GM12878 (cell line): ENCODE measurements around the gene RSPH1. TPM values are rescaled to one million over a fixed set of nuclear protein-coding genes. Genes with fewer than 3 reads are reported as not detected.

Source experiments
- ATAC-seq: fragments of 200-7000 bp; cut with Tn5 transposase; 3 replicates; pipeline ENCODE4 v1.9.1; 2020; ENCODE audit warnings: mild to moderate bottlenecking, moderate library complexity
- BruUV-seq: library from RNA; stranded (reverse); fragments of 400-500 nt; replicated peaks from 2 replicates; lab custom pipeline; 2021; lab: Mats Ljungman, UMichigan
- CTCF ChIA-PET: fragments of 300-600 bp; sonication (Branson Sonifier 250); formaldehyde crosslinking; extraction: SDS; loops from one replicate; lab custom pipeline; 2021; ENCODE audit warnings: inconsistent platforms; lab: Yijun Ruan, JAX
- POLR2A ChIA-PET: fragments of 350-600 bp; formaldehyde crosslinking; extraction: SDS; loops from one replicate; lab custom pipeline; 2021; ENCODE audit warnings: inconsistent platforms; lab: Charles Lee
- RAD21 ChIA-PET: fragments of 300-600 bp; sonication (Branson Sonifier 250); formaldehyde crosslinking; loops from one replicate; lab custom pipeline; 2023; ENCODE audit warnings: antibody characterized with exemption; ENCODE audit not compliant: unreplicated experiment; lab: Charles Lee
- SMC1A ChIA-PET: fragments of 300-600 bp; sonication (Branson Sonifier 250); formaldehyde crosslinking; loops from one replicate; lab custom pipeline; 2023; ENCODE audit not compliant: unreplicated experiment, uncharacterized antibody; lab: Charles Lee
- DNase-seq: peaks from one replicate; pipeline ENCODE4 v3.0.0-alpha.2; 2011; ENCODE audit warnings: low read depth, low spot score
- FAIRE-seq: peaks from 3 replicates; lab custom pipeline; 2011; peaks lifted over from hg19 to GRCh38; lab: Jason Lieb, UNC
- H2AFZ ChIP-seq: 2 replicates; pipeline ENCODE4 v1.6.0; 2011; ENCODE audit warnings: low read depth, low read length, control low read depth; ENCODE audit not compliant: control insufficient read depth
- H3K27ac ChIP-seq: 2 replicates; pipeline ENCODE4 v1.5.1; 2011; ENCODE audit warnings: control low read depth; ENCODE audit not compliant: control insufficient read depth, insufficient read depth
- H3K27me3 ChIP-seq, 2 experiments: replicated peaks in 1 of 2; 2 replicates each; pipeline versions ENCODE4 v1.6.0 to v1.6.1; 2011; ENCODE audit warnings: low read length in 1 of 2; ENCODE audit not compliant: control insufficient read depth in 2 of 2, insufficient read depth in 2 of 2
- H3K36me3 ChIP-seq, 2 experiments: 2 replicates each; pipeline ENCODE4 v1.5.1; 2011; ENCODE audit warnings: low read length in 1 of 2; ENCODE audit not compliant: control insufficient read depth in 2 of 2, insufficient read depth in 2 of 2
- H3K4me1 ChIP-seq: 2 replicates; pipeline ENCODE4 v1.6.1; 2011; ENCODE audit warnings: mild to moderate bottlenecking, low read length, moderate library complexity, mixed read lengths; ENCODE audit not compliant: control insufficient read depth, insufficient read depth
- H3K4me2 ChIP-seq: 2 replicates; pipeline ENCODE4 v1.6.0; 2011; ENCODE audit warnings: control low read depth; ENCODE audit not compliant: control insufficient read depth, insufficient read depth
- H3K4me3 ChIP-seq: fragments of 200-600 bp; sonication (generic); 2 replicates; pipeline ENCODE4 v1.5.1; 2016
- H3K79me2 ChIP-seq: 2 replicates; pipeline ENCODE4 v1.6.0; 2011; ENCODE audit warnings: low read length; ENCODE audit not compliant: control insufficient read depth, insufficient read depth
- H3K9ac ChIP-seq: 2 replicates; pipeline ENCODE4 v1.8.0; 2011; ENCODE audit warnings: low read length, control low read depth, mixed read lengths; ENCODE audit not compliant: control insufficient read depth, insufficient read depth
- H3K9me3 ChIP-seq: replicated peaks from 3 replicates; pipeline ENCODE4 v1.5.1; 2011; ENCODE audit warnings: mild to moderate bottlenecking, low read length; ENCODE audit not compliant: control insufficient read depth, insufficient read depth
- H4K20me1 ChIP-seq: 2 replicates; pipeline ENCODE4 v1.6.0; 2011; ENCODE audit not compliant: control insufficient read depth, insufficient read depth
- CHD1 ChIP-seq: IDR thresholded peaks from 2 replicates; pipeline ENCODE4 v1.6.1; 2012; ENCODE audit warnings: low read depth, low read length, improper control_type of control experiment
- KLF5 ChIP-seq: fragments of 450-650 bp; IDR thresholded peaks from 2 replicates; pipeline ENCODE4 v1.6.1; 2014; ENCODE audit warnings: mild to moderate bottlenecking; ENCODE audit not compliant: partially characterized antibody
- LARP7 ChIP-seq: fragments of 450-650 bp; IDR thresholded peaks from 2 replicates; pipeline ENCODE4 v1.6.1; 2017; ENCODE audit warnings: mild to moderate bottlenecking
- MEF2B ChIP-seq: fragments of 450-650 bp; IDR thresholded peaks from 2 replicates; pipeline ENCODE4 v1.6.1; 2018; ENCODE audit warnings: mild to moderate bottlenecking, moderate library complexity; ENCODE audit not compliant: partially characterized antibody, poor library complexity, severe bottlenecking
- MYC ChIP-seq: IDR thresholded peaks from 2 replicates; pipeline ENCODE4 v1.6.1; 2011; ENCODE audit warnings: mild to moderate bottlenecking, low read length, moderate library complexity, inconsistent platforms; ENCODE audit not compliant: insufficient read depth, insufficient replicate concordance, insufficient read length, severe bottlenecking
- PAX5 ChIP-seq: IDR thresholded peaks from 2 replicates; pipeline ENCODE4 v1.6.1; 2011; ENCODE audit warnings: low read depth, low read length, borderline replicate concordance
- SIX5 ChIP-seq: IDR thresholded peaks from 2 replicates; pipeline ENCODE4 v1.6.1; 2011; ENCODE audit warnings: mild to moderate bottlenecking, low read depth, low read length, moderate library complexity; ENCODE audit not compliant: severe bottlenecking
- SREBF1 ChIP-seq: IDR thresholded peaks from 2 replicates; pipeline ENCODE4 v1.6.1; 2012; ENCODE audit warnings: mild to moderate bottlenecking, low read length
- TCF12 ChIP-seq: IDR thresholded peaks from 2 replicates; pipeline ENCODE4 v1.6.1; 2011; ENCODE audit warnings: low read depth, mild to moderate bottlenecking, low read length
- YY1 ChIP-seq: IDR thresholded peaks from 2 replicates; pipeline ENCODE4 v1.6.1; 2011; ENCODE audit warnings: low read depth, mild to moderate bottlenecking, low read length
- ZNF24 ChIP-seq: fragments of 450-650 bp; IDR thresholded peaks from 2 replicates; pipeline ENCODE4 v1.6.1; 2017; ENCODE audit warnings: antibody characterized with exemption, mild to moderate bottlenecking
- WGBS: methylation state at CpG from one replicate; pipeline ENCODE4 v1.1.6; 2016; ENCODE audit warnings: low lambda C conversion rate; ENCODE audit not compliant: insufficient replicate concordance, insufficient coverage; ENCODE audit errors: missing lambda C conversion rate; 5-methylcytosine and 5-hydroxymethylcytosine counted together
- in situ Hi-C: fragments of 300-500 bp; cut with MboI; formaldehyde crosslinking; loops from 9 replicates; pipeline ENCODE4 v1.14.3; 2018; ENCODE audit warnings: mixed read lengths
- intact Hi-C: fragments of 100-400 bp; cut with micrococcal nuclease; formaldehyde crosslinking; loops from one replicate; pipeline ENCODE4 v1.14.2; 2022; ENCODE audit not compliant: unreplicated experiment
- polyA plus RNA-seq, 11 experiments: library from polyadenylated mRNA; depleted of rRNA in 4 of 11; unstranded in 6 of 11; stranded (reverse) in 5 of 11; fragments of >200 nt; fragmentation: Nextera tagmentation in 4 of 11; fragmentation: Illumina TruSeq in 1 of 11; extraction: Ambion mirVana in 4 of 11; extraction: Trizol in 1 of 11; gene quantifications; 1 replicate in 1 of 11; 2 replicates in 10 of 11; pipeline versions ENCODE4 v1.2.1 to v1.2.3, GENCODE V29; 2011 to 2016; ENCODE audit warnings: inconsistent platforms in 2 of 11, missing spikeins in 2 of 11, low read depth in 1 of 11
- total RNA-seq, 4 experiments: library from RNA; depleted of rRNA in 3 of 4; stranded (reverse); fragments of >200 nt in 3 of 4; fragmentation: Illumina TruSeq in 1 of 4; extraction: Trizol in 1 of 4; gene quantifications; 2 replicates each; pipeline versions ENCODE4 v1.2.1 to v1.2.3, GENCODE V29; 2013 to 2021
- TF ChIP-seq, protein P1 (sequence below): fragments of 150-350 bp; IDR thresholded peaks from 2 replicates; pipeline ENCODE4 v1.6.1; 2016; ENCODE audit warnings: low read depth, low read length
- TF ChIP-seq, protein P2 (sequence below): fragments of 450-650 bp; IDR thresholded peaks from 2 replicates; pipeline ENCODE4 v1.6.1; 2017; ENCODE audit warnings: mild to moderate bottlenecking, low read depth, inconsistent platforms; ENCODE audit not compliant: poor library complexity, severe bottlenecking
- TF ChIP-seq, protein P3 (sequence below): fragments of 450-650 bp; IDR thresholded peaks from 2 replicates; pipeline ENCODE4 v1.6.1; 2014; ENCODE audit warnings: mild to moderate bottlenecking

Gene RSPH1
- total and polyA plus RNA-seq, 10 of the 15 experiments (the other 5 are each of a cell fraction or from before 2014, with no cell fraction given): 0.11 to 1.4 (median 0.38) TPM

DNA sequence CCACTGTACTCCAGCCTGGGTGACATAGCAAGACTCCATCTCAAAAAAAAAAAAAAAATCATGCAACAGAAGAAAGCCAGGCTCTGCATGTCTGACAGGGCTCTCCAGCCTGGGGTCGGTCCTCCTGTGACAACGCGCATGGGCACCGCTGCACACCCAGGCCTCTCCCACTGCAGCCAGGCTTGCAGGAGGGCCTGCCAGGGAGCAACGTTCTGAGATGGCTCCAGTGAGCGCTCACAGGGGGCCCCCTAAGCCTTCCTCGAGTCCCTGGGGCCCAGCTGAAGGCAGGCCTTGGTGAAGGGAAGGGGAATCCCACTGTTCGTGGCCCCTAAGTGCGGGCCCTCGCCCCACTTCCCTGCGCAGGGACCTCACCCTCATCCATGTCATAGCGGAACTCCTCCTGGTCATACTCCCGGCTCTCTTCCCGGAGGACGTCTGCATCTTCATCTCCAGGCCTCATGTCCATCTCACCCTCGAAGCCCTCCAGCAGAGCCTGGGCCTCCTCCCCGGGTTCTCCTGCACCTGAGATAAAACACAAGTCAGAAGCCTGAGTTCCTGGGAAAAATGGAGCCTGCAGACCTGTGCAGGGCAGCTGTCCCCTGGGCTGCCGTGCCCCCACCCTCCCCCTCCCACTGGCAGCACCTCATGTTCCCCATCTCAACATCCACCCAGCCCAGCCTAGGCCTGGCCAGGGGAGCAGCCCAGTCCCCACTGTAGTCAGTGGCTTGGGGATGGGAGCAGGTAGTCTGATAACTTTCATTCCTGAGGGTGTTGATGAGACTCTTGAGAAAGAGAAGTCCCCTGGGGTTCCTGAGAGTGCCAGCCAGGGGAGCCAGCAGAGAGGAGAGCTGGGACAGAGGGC, 20.3 kb downstream of the RSPH1 start:
- CTCF ChIA-PET: interaction anchor here (0.7 to 6.4 kb wide), 5 partner anchors 11 to 60 kb away, joined by 3 to 71 read pairs (median 5); no protein-coding TSS in a partner anchor
- intact Hi-C loops: no loop called here
- no peak for DNase-seq
- H3K4me1 ChIP-seq: peaks cover 48% of the 10 kb centered on the region
- no peak overlapping the region; the same call in 1 of the 2 replicates for H3K9ac ChIP-seq
- WGBS: 35% methylated on average over 18 of the region's 18 CpGs
- no TSS peak for BruUV-seq
- no peak overlapping the region for H2AFZ ChIP-seq
- ATAC-seq: peak; percentile 11
- H3K4me2 ChIP-seq: peak overlapping the region; percentile 45; the same call in 1 of the 2 replicates
- in situ Hi-C loops: no loop called here
- no peak overlapping the region for H3K27ac ChIP-seq
- H3K4me3 ChIP-seq: no peak overlapping the region
- no peak for FAIRE-seq
- H3K9me3 ChIP-seq: no peaks in the 10 kb centered on the region; the same call in 2 of the 3 replicates
- SMC1A ChIA-PET: interaction anchor here (0.8 to 5.2 kb wide), 8 partner anchors 7 to 61 kb away, joined by 3 to 57 read pairs (median 6); no protein-coding TSS in a partner anchor
- no peaks in the 10 kb centered on the region for H3K79me2 ChIP-seq
- H3K27me3 ChIP-seq: no peaks in the 10 kb centered on the region
- RAD21 ChIA-PET: interaction anchor here (0.6 to 7.1 kb wide), 11 partner anchors 8 to 832 kb away, joined by 3 to 58 read pairs (median 5); partner anchors contain the start of gene SLC37A1
- POLR2A ChIA-PET: interaction anchor here (0.6 kb wide), 1 partner anchor 512 kb away, joined by 3 read pairs; no protein-coding TSS in a partner anchor
- no peaks in the 10 kb centered on the region for H3K36me3 ChIP-seq
- H4K20me1 ChIP-seq: no peaks in the 10 kb centered on the region
- TF ChIP-seq KLF5 (no peak), MYC (no peak), LARP7 (no peak), SIX5 (no peak), PAX5 (no peak), MEF2B (peak; percentile 92), TCF12 (no peak), CHD1 (no peak), YY1 (no peak), ZNF24 (no peak), SREBF1 (no peak)
- TF ChIP-seq, protein P1, sequence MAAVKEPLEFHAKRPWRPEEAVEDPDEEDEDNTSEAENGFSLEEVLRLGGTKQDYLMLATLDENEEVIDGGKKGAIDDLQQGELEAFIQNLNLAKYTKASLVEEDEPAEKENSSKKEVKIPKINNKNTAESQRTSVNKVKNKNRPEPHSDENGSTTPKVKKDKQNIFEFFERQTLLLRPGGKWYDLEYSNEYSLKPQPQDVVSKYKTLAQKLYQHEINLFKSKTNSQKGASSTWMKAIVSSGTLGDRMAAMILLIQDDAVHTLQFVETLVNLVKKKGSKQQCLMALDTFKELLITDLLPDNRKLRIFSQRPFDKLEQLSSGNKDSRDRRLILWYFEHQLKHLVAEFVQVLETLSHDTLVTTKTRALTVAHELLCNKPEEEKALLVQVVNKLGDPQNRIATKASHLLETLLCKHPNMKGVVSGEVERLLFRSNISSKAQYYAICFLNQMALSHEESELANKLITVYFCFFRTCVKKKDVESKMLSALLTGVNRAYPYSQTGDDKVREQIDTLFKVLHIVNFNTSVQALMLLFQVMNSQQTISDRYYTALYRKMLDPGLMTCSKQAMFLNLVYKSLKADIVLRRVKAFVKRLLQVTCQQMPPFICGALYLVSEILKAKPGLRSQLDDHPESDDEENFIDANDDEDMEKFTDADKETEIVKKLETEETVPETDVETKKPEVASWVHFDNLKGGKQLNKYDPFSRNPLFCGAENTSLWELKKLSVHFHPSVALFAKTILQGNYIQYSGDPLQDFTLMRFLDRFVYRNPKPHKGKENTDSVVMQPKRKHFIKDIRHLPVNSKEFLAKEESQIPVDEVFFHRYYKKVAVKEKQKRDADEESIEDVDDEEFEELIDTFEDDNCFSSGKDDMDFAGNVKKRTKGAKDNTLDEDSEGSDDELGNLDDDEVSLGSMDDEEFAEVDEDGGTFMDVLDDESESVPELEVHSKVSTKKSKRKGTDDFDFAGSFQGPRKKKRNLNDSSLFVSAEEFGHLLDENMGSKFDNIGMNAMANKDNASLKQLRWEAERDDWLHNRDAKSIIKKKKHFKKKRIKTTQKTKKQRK: no peak
- TF ChIP-seq, protein P2, sequence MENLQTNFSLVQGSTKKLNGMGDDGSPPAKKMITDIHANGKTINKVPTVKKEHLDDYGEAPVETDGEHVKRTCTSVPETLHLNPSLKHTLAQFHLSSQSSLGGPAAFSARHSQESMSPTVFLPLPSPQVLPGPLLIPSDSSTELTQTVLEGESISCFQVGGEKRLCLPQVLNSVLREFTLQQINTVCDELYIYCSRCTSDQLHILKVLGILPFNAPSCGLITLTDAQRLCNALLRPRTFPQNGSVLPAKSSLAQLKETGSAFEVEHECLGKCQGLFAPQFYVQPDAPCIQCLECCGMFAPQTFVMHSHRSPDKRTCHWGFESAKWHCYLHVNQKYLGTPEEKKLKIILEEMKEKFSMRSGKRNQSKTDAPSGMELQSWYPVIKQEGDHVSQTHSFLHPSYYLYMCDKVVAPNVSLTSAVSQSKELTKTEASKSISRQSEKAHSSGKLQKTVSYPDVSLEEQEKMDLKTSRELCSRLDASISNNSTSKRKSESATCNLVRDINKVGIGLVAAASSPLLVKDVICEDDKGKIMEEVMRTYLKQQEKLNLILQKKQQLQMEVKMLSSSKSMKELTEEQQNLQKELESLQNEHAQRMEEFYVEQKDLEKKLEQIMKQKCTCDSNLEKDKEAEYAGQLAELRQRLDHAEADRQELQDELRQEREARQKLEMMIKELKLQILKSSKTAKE: no peak
- TF ChIP-seq, protein P3, sequence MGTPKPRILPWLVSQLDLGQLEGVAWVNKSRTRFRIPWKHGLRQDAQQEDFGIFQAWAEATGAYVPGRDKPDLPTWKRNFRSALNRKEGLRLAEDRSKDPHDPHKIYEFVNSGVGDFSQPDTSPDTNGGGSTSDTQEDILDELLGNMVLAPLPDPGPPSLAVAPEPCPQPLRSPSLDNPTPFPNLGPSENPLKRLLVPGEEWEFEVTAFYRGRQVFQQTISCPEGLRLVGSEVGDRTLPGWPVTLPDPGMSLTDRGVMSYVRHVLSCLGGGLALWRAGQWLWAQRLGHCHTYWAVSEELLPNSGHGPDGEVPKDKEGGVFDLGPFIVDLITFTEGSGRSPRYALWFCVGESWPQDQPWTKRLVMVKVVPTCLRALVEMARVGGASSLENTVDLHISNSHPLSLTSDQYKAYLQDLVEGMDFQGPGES: no peak
